H1 (cell line): Measurements from ENCODE around the gene SLC35B1. TPM values are rescaled to one million over a fixed set of nuclear protein-coding genes. Genes with fewer than 3 reads are reported as not detected.
"Not testable (repeated sequence)": the region's sequence is repeated elsewhere in the genome, so short reads cannot be mapped to it uniquely, and the experiment has no call there.

Experiments
- CTCF ChIA-PET: fragments of 300-600 bp; sonication (Branson Sonifier 250); formaldehyde crosslinking; loops from one replicate; lab custom pipeline; 2021; ENCODE audit not compliant: partially characterized antibody; lab: Charles Lee
- POLR2A ChIA-PET: fragments of 300-600 bp; sonication (Branson Sonifier 250); formaldehyde crosslinking; loops from one replicate; lab custom pipeline; 2021; ENCODE audit warnings: inconsistent platforms; ENCODE audit not compliant: partially characterized antibody; lab: Charles Lee
- DNase-seq, 2 experiments: peaks; one replicate each; pipeline versions ENCODE4 v3.0.0 to v3.0.0-alpha.2; 2010 to 2022; ENCODE audit warnings: low spot score in 2 of 2, low read depth in 1 of 2, mixed read lengths in 1 of 2
- FAIRE-seq: peaks from 2 replicates; lab custom pipeline; 2011; peaks lifted over from hg19 to GRCh38; lab: Jason Lieb, UNC
- H2AFZ ChIP-seq: 2 replicates; pipeline ENCODE4 v1.8.1; 2012; ENCODE audit warnings: low read length, inconsistent platforms
- H2AK5ac ChIP-seq: 2 replicates; pipeline ENCODE4 v1.6.1; 2013; ENCODE audit warnings: low read depth, low read length
- H2BK120ac ChIP-seq: replicated peaks from 2 replicates; pipeline ENCODE3; 2013; ENCODE audit warnings: low read depth, low read length, inconsistent platforms
- H2BK12ac ChIP-seq: 2 replicates; pipeline ENCODE4 v1.6.1; 2013; ENCODE audit warnings: low read depth, low read length
- H2BK15ac ChIP-seq: 2 replicates; pipeline ENCODE4 v1.6.1; 2013; ENCODE audit warnings: low read length
- H2BK20ac ChIP-seq: 2 replicates; pipeline ENCODE4 v1.6.1; 2013; ENCODE audit warnings: low read length
- H2BK5ac ChIP-seq: 2 replicates; pipeline ENCODE4 v1.6.1; 2013; ENCODE audit warnings: low read depth, low read length
- H3K14ac ChIP-seq: 2 replicates; pipeline ENCODE4 v1.6.1; 2013; ENCODE audit warnings: inconsistent platforms; ENCODE audit not compliant: insufficient read length
- H3K18ac ChIP-seq: 2 replicates; pipeline ENCODE4 v1.6.1; 2013; ENCODE audit warnings: low read length; ENCODE audit errors: extremely low read depth
- H3K23ac ChIP-seq: 2 replicates; pipeline ENCODE4 v1.6.1; 2013; ENCODE audit warnings: inconsistent platforms; ENCODE audit not compliant: insufficient read length
- H3K23me2 ChIP-seq: 2 replicates; pipeline ENCODE4 v1.6.1; 2013; ENCODE audit warnings: low read depth, low read length
- H3K27ac ChIP-seq: 2 replicates; pipeline ENCODE4 v1.6.1; 2011; ENCODE audit warnings: low read depth, low read length, inconsistent platforms
- H3K27me3 ChIP-seq, 4 experiments: replicated peaks in 1 of 4; 1 replicate in 1 of 4; 2 replicates in 3 of 4; pipeline versions ENCODE4 v1.6.1 to v1.8.1; 2011 to 2013; ENCODE audit warnings: low read length in 3 of 4, mild to moderate bottlenecking in 3 of 4, inconsistent platforms in 2 of 4, mixed read lengths in 2 of 4, moderate library complexity in 1 of 4; ENCODE audit not compliant: control insufficient read depth in 3 of 4, insufficient read depth in 3 of 4; ENCODE audit errors: extremely low read depth in 1 of 4
- H3K36me3 ChIP-seq, 4 experiments: 2 replicates each; pipeline versions ENCODE4 v1.6.1 to v1.8.1; 2011 to 2013; ENCODE audit warnings: mild to moderate bottlenecking in 4 of 4, low read length in 3 of 4, moderate library complexity in 2 of 4, control low read depth in 1 of 4, inconsistent platforms in 1 of 4; ENCODE audit not compliant: insufficient read depth in 4 of 4, control insufficient read depth in 2 of 4
- H3K4ac ChIP-seq: replicated peaks from 2 replicates; pipeline ENCODE3; 2013; ENCODE audit warnings: low read length, low read depth, mixed read lengths, inconsistent platforms; ENCODE audit not compliant: insufficient read length
- H3K4me1 ChIP-seq, 4 experiments: replicated peaks in 1 of 4; 1 replicate in 1 of 4; 2 replicates in 3 of 4; pipeline versions ENCODE4 v1.6.1 to v1.8.1; 2011 to 2013; ENCODE audit warnings: low read length in 3 of 4, inconsistent platforms in 2 of 4, mixed read lengths in 1 of 4; ENCODE audit not compliant: insufficient read depth in 4 of 4, control insufficient read depth in 3 of 4
- H3K4me2 ChIP-seq, 2 experiments: 2 replicates each; pipeline versions ENCODE4 v1.6.1 to v1.8.1; 2011 to 2013; ENCODE audit warnings: low read depth in 2 of 2, low read length in 2 of 2, control low read depth in 1 of 2, inconsistent platforms in 1 of 2, mild to moderate bottlenecking in 1 of 2; ENCODE audit not compliant: insufficient read depth in 1 of 2
- H3K4me3 ChIP-seq, 4 experiments: fragments of 200-600, 300-600 bp in 1 of 4; sonication (generic), shearing (Covaris generic), sonication (Bioruptor Twin) in 1 of 4; 2 replicates each; pipeline versions ENCODE4 v1.5.1 to v1.8.1; 2011 to 2016; ENCODE audit warnings: low read length in 4 of 4, low read depth in 3 of 4, control low read depth in 2 of 4, inconsistent platforms in 2 of 4, mild to moderate bottlenecking in 2 of 4, mixed read lengths in 1 of 4, moderate library complexity in 1 of 4; ENCODE audit not compliant: insufficient read depth in 2 of 4; ENCODE audit errors: extremely low read depth in 1 of 4
- H3K56ac ChIP-seq: replicated peaks from 2 replicates; pipeline ENCODE3; 2013; ENCODE audit warnings: low read depth, mild to moderate bottlenecking, mixed read lengths, low read length, inconsistent platforms; ENCODE audit not compliant: insufficient read length
- H3K79me1 ChIP-seq: 2 replicates; pipeline ENCODE4 v1.6.1; 2013; ENCODE audit warnings: low read depth, low read length, control low read depth
- H3K79me2 ChIP-seq, 2 experiments: 2 replicates each; pipeline versions ENCODE4 v1.6.1 to v1.8.1; 2012 to 2013; ENCODE audit warnings: low read length in 2 of 2, mild to moderate bottlenecking in 2 of 2, inconsistent platforms in 1 of 2; ENCODE audit not compliant: insufficient read depth in 2 of 2, control insufficient read depth in 1 of 2
- H3K9ac ChIP-seq, 4 experiments: replicated peaks in 1 of 4; 1 replicate in 1 of 4; 2 replicates in 3 of 4; pipeline versions ENCODE4 v1.6.1 to v1.8.1; 2011 to 2013; ENCODE audit warnings: low read depth in 3 of 4, low read length in 3 of 4, control low read depth in 2 of 4, mild to moderate bottlenecking in 2 of 4, moderate library complexity in 2 of 4, inconsistent platforms in 1 of 4; ENCODE audit errors: extremely low read depth in 1 of 4
- H3K9me3 ChIP-seq, 2 experiments: 2 replicates each; pipeline versions ENCODE4 v1.6.1 to v1.8.1; 2012 to 2013; ENCODE audit warnings: mild to moderate bottlenecking in 2 of 2, moderate library complexity in 2 of 2, control low read depth in 1 of 2, inconsistent platforms in 1 of 2, low read depth in 1 of 2, low read length in 1 of 2, mixed read lengths in 1 of 2; ENCODE audit not compliant: insufficient read depth in 2 of 2
- H4K20me1 ChIP-seq, 2 experiments: replicated peaks in 1 of 2; 2 replicates each; pipeline versions ENCODE3 to v1.8.1; 2011 to 2013; ENCODE audit warnings: inconsistent platforms in 2 of 2, low read length in 2 of 2, mild to moderate bottlenecking in 1 of 2; ENCODE audit not compliant: insufficient read depth in 2 of 2, control insufficient read depth in 1 of 2
- H4K5ac ChIP-seq: 2 replicates; pipeline ENCODE4 v1.6.1; 2013; ENCODE audit warnings: low read length, low read depth, mixed read lengths, inconsistent platforms; ENCODE audit not compliant: insufficient read length
- H4K8ac ChIP-seq: 2 replicates; pipeline ENCODE4 v1.8.0; 2013; ENCODE audit warnings: mild to moderate bottlenecking, moderate library complexity, low read length, inconsistent platforms; ENCODE audit not compliant: insufficient read depth; ENCODE audit errors: extremely low read depth
- H4K91ac ChIP-seq: replicated peaks from 2 replicates; pipeline ENCODE3; 2013; ENCODE audit warnings: low read length, mixed read lengths, inconsistent platforms; ENCODE audit not compliant: insufficient read length
- POLR2A ChIP-seq, 2 experiments: IDR thresholded peaks; 1 replicate in 1 of 2; 2 replicates in 1 of 2; pipeline ENCODE4 v1.6.1; 2011; ENCODE audit warnings: low read depth in 2 of 2, low read length in 2 of 2, mild to moderate bottlenecking in 2 of 2; ENCODE audit errors: control extremely low read depth in 1 of 2
- POLR2AphosphoS5 ChIP-seq: IDR thresholded peaks from 2 replicates; pipeline ENCODE4 v1.6.1; 2011; ENCODE audit warnings: low read depth, low read length
- RNF2 ChIP-seq: fragments of 200-900, 300-1000 bp; sonication (generic); IDR thresholded peaks from 2 replicates; pipeline ENCODE4 v1.7.1; 2016; ENCODE audit warnings: borderline replicate concordance, low read depth, mild to moderate bottlenecking, antibody characterized with exemption, low read length; ENCODE audit not compliant: poor library complexity, severe bottlenecking; ENCODE audit errors: missing control alignments
- TAF1 ChIP-seq: IDR thresholded peaks from 2 replicates; pipeline ENCODE4 v1.6.1; 2011; ENCODE audit warnings: mild to moderate bottlenecking, low read depth, low read length
- ZNF274 ChIP-seq: IDR thresholded peaks from 2 replicates; pipeline ENCODE4 v1.7.0; 2012; ENCODE audit warnings: low read length, borderline replicate concordance; ENCODE audit errors: extremely low read depth
- WGBS, 2 experiments: shearing (Covaris generic) in 1 of 2; methylation state at CpG; one replicate each; pipeline versions ENCODE4 v1.1.6 to v1.1.7; 2013 to 2015; ENCODE audit warnings: low lambda C conversion rate in 2 of 2, mixed read lengths in 2 of 2, inconsistent platforms in 1 of 2, low coverage in 1 of 2, missing lambda C conversion rate in 1 of 2; ENCODE audit not compliant: insufficient replicate concordance in 2 of 2, insufficient coverage in 1 of 2, insufficient read length in 1 of 2; ENCODE audit errors: extremely low coverage in 1 of 2, missing lambda C conversion rate in 1 of 2; 5-methylcytosine and 5-hydroxymethylcytosine counted together
- polyA plus RNA-seq, 7 experiments: library from polyadenylated mRNA; depleted of rRNA in 3 of 7; stranded (reverse) in 5 of 7; unstranded in 2 of 7; fragments of >200 nt in 5 of 7; fragments of 200-250 nt in 2 of 7; gene quantifications; 1 replicate in 5 of 7; 2 replicates in 1 of 7; 4 replicates in 1 of 7; pipeline versions ENCODE4 v1.2.1 to v1.2.3, GENCODE V29; 2011 to 2013; ENCODE audit warnings: missing spikeins in 2 of 7, mixed read lengths in 2 of 7
- total RNA-seq: library from RNA; stranded (reverse); fragmentation: NEBNext Ultra II Directional; extraction: Animal tissue kit (Norgen Biotek cat#: 25700); gene quantifications from 2 replicates; pipeline ENCODE4 v1.2.1, GENCODE V29; 2021

Gene SLC35B1
- total and polyA plus RNA-seq, 2 of the 8 experiments (the other 6 are each of a cell fraction or from before 2014, with no cell fraction given) = 56.5 to 87.7 TPM

GRCh38 chr17:49674507-49674906, 33.3 kb downstream of the SLC35B1 start (continued):
- TF ChIP-seq ZNF274 (no peak), POLR2A (IDR thresholded peaks at IDR 0.05; ENCODE audit: control extremely low read depth in 1 of 2, low read depth in 2 of 2, low read length in 2 of 2) (no peak), TAF1 (no peak), POLR2AphosphoS5 (no peak), RNF2 (no peak)

GRCh38 chr17:49673679-49674078, 34.1 kb downstream of the SLC35B1 start:
- H2BK20ac ChIP-seq, H4K5ac ChIP-seq, H3K36me3 ChIP-seq, H3K56ac ChIP-seq, DNase-seq, H2AFZ ChIP-seq, H3K4me3 ChIP-seq, H3K27me3 ChIP-seq, H3K23ac ChIP-seq, H3K14ac ChIP-seq, H3K18ac ChIP-seq, H2BK120ac ChIP-seq, H3K9me3 ChIP-seq, H4K20me1 ChIP-seq, H3K23me2 ChIP-seq, H4K91ac ChIP-seq, H3K79me1 ChIP-seq, H2AK5ac ChIP-seq, H3K27ac ChIP-seq, H3K9ac ChIP-seq, H3K4me2 ChIP-seq, H2BK5ac ChIP-seq, H4K8ac ChIP-seq, POLR2A ChIA-PET, H3K4ac ChIP-seq, H2BK12ac ChIP-seq, H3K4me1 ChIP-seq, FAIRE-seq, H2BK15ac ChIP-seq: not testable (repeated sequence)
- WGBS, 2 experiments = 97% methylated on average over 6 of the region's 6 CpGs; no CpG with 5 or more reads in 1 of the 2 experiments
- CTCF ChIA-PET = interaction anchor here (1.2 kb wide), 1 partner anchor 31 kb away, joined by 4 read pairs; no protein-coding TSS in a partner anchor
- H3K79me2 ChIP-seq = peaks cover 6 to 69% of the 10 kb centered on the region in 2 experiments
